Upper lobe of right lung (tissue), 1 donor: ENCODE measurements around the gene HCLS1. TPM values are rescaled to one million over a fixed set of nuclear protein-coding genes. Genes with fewer than 3 reads are reported as not detected.

ENCODE experiments used
- ATAC-seq: fragments of 200-7000 bp; cut with Tn5 transposase; one replicate; pipeline ENCODE4 v1.9.1; 2020; ENCODE audit warnings: mild to moderate bottlenecking, moderate library complexity
- DNase-seq: peaks from one replicate; pipeline ENCODE4 v3.0.0-alpha.2; 2020
- H3K27ac ChIP-seq: fragments of 200-600 bp; one replicate; pipeline ENCODE4 v1.8.0; 2022
- H3K27me3 ChIP-seq: fragments of 200-600 bp; one replicate; pipeline ENCODE4 v1.8.0; 2022; ENCODE audit warnings: mild to moderate bottlenecking
- H3K36me3 ChIP-seq: fragments of 200-600 bp; one replicate; pipeline ENCODE4 v1.8.0; 2022
- H3K4me1 ChIP-seq: fragments of 200-600 bp; one replicate; pipeline ENCODE4 v1.8.0; 2022
- H3K4me3 ChIP-seq: fragments of 200-600 bp; one replicate; pipeline ENCODE4 v1.8.0; 2022; ENCODE audit warnings: mild to moderate bottlenecking
- H3K9me3 ChIP-seq: fragments of 200-600 bp; one replicate; pipeline ENCODE4 v1.8.0; 2022
- CTCF ChIP-seq: fragments of 200-600 bp; IDR thresholded peaks from one replicate; pipeline ENCODE4 v1.8.0; 2022; ENCODE audit warnings: antibody characterized with exemption
- intact Hi-C: fragments of 100-400 bp; cut with DNase I; formaldehyde crosslinking; loops from one replicate; pipeline ENCODE4 v1.11.0; 2022
- total RNA-seq: library from RNA; stranded (reverse); fragmentation: NEBNext Ultra II Directional; extraction: Animal tissue kit (Norgen Biotek cat#: 25700); gene quantifications from one replicate; pipeline ENCODE4 v1.2.1, GENCODE V29; 2021
- donor health status: DM: no; HTN: yes; CAD: no; lungs with severe emphysema.

HCLS1 gene
- total RNA-seq, 1 donor from 2014 or later: 76.5 TPM

- ATAC-seq: no peak
- intact Hi-C loops: no loop called here
- no peaks in the 10 kb centered on the region for H3K4me1 ChIP-seq
Measured at GRCh38 chr3:121626495-121626894, 34.2 kb downstream of the HCLS1 start.

DNA sequence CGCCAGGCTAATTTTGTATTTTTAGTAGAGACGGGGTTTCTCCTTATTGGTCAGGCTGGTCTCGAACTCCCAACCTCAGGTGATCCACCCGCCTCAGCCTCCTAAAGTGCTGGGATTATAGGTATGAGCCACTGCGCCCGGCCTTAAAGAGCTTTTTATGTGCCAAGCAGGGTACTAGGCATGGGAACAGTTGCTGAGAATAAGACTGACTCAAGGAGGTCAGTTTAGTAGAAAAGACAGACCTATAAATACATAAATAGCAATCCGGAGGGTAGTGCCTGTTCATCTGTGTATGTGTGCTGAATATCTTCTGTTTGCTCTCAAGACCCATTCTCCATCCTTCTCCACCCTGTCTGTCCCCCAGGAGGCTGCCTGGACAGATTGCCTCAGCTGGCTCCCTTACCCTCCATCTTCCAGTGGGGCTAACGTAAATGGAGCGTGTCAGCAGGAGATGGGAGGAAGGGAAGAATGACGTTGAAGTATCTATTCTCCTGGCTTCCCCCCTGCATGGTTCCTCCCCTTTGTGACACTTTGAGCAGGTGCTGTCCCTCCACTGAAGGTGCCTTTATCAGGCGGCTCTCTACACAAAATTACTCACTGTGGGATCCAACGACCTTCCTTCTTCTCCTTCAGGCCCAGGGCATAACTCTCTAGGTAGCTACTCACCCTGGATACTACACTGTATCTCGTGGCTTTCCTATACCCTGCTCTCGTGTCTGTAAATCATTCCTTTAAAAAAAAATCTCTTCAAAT lies 36.4 kb downstream of the HCLS1 start:
- H3K4me3 ChIP-seq: no peak overlapping the region
- no peaks in the 10 kb centered on the region for H3K9me3 ChIP-seq
- no peak for TF ChIP-seq CTCF
- no peaks in the 10 kb centered on the region for H3K36me3 ChIP-seq
- H3K4me1 ChIP-seq: no peaks in the 10 kb centered on the region
- no peaks in the 10 kb centered on the region for H3K27me3 ChIP-seq
- H3K27ac ChIP-seq: no peak overlapping the region
- DNase-seq (no peak), ATAC-seq (no peak)
- intact Hi-C loops: no loop called here

More at GRCh38 chr3:121626495-121626894, 34.2 kb downstream of the HCLS1 start:
- TF ChIP-seq CTCF: no peak
- no peaks in the 10 kb centered on the region for H3K9me3 ChIP-seq
- no peak overlapping the region for H3K4me3 ChIP-seq
- H3K36me3 ChIP-seq: no peaks in the 10 kb centered on the region
- no peak overlapping the region for H3K27ac ChIP-seq
- no peaks in the 10 kb centered on the region for H3K27me3 ChIP-seq
- DNase-seq: no peak

- ATAC-seq: no peak
- intact Hi-C loops: no loop called here
- no peaks in the 10 kb centered on the region for H3K9me3 ChIP-seq
Measured at GRCh38 chr3:121621491-121621890, 39.2 kb downstream of the HCLS1 start.

GRCh38 chr3:121619691-121620090 lies 41.0 kb downstream of the HCLS1 start:
- H3K36me3 ChIP-seq: no peaks in the 10 kb centered on the region
- no peak for ATAC-seq
- no peak for DNase-seq
- TF ChIP-seq CTCF: no peak
- H3K27me3 ChIP-seq: no peaks in the 10 kb centered on the region
- H3K4me1 ChIP-seq: no peaks in the 10 kb centered on the region
- H3K4me3 ChIP-seq: no peak overlapping the region
- H3K27ac ChIP-seq: no peak overlapping the region
- intact Hi-C loops: no loop called here
- no peaks in the 10 kb centered on the region for H3K9me3 ChIP-seq

More at GRCh38 chr3:121621491-121621890, 39.2 kb downstream of the HCLS1 start:
- TF ChIP-seq CTCF: no peak
- H3K4me3 ChIP-seq: no peak overlapping the region
- no peaks in the 10 kb centered on the region for H3K4me1 ChIP-seq
- H3K36me3 ChIP-seq: no peaks in the 10 kb centered on the region
- DNase-seq: no peak
- no peak overlapping the region for H3K27ac ChIP-seq
- H3K27me3 ChIP-seq: no peaks in the 10 kb centered on the region

DNA sequence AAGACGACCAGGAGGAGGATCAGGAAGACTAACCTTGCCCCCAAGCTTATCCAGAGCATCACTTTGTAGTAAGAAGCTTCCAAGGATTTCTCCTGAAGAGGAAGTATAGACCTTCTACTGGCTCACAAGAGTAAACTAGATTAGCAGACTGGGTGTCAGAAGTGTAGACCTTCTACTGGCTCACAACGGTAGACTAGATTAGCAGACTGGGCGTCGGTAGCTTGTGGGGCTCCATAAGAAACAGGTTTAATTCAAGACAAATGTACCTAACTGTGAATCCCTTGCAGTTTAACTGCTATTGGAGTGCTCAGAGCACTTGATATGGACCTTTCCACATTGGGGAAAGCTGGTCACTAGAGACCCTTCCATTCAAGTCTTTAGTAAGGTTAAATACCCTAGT lies 54.6 kb downstream of the HCLS1 start:
- ATAC-seq: no peak
- TF ChIP-seq CTCF: no peak
- Histone ChIP-seq H3K36me3 (no peaks in the 10 kb centered on the region), H3K27me3 (no peaks in the 10 kb centered on the region), H3K9me3 (no peaks in the 10 kb centered on the region), H3K4me3 (no peak overlapping the region), H3K27ac (no peak overlapping the region), H3K4me1 (no peaks in the 10 kb centered on the region)
- intact Hi-C loops: no loop called here
- no peak for DNase-seq
